Heart left ventricle (tissue), 13 donors: ENCODE data around the gene SOX18.

Experiments
- POLR2A ChIP-seq, 2 donors: fragments of 450-650 bp; IDR thresholded peaks; one replicate each; pipeline ENCODE4 v1.6.1; 2017; ENCODE audit warnings: antibody characterized with exemption in 2 of 2, mild to moderate bottlenecking in 2 of 2, moderate library complexity in 2 of 2
- TF ChIP-seq, protein P1 (sequence below), 12 donors: fragments of 200-600 bp; sonication (generic) in 4 of 12; IDR thresholded peaks; one replicate each; pipeline versions ENCODE4 v1.5.0 to v1.8.0; 2018 to 2022; ENCODE audit warnings: antibody characterized with exemption in 12 of 12, mild to moderate bottlenecking in 5 of 12
- donor health status: ischemic (EF 13 %, LVEDD 7.1; RV severe dilation, severe dysfunction).
- donor health status: DM: no; HTN: yes; CAD: no.
- donor health status: DM: no; HTN: no; CAD: no.
- donor health status: ischemic (EF 25% LVEDD 6.9; RV normal size, moderate dysfunction).
- donor health status: ischemic (EF 25% LVEDD 5.7; RV mildly dilated, moderate dysfunction).
- donor health status: ischemic (EF 35%, LVEDD 5.7; RV mildly dilated, moderate dysfunction).
- donor health status: nonischemic (EF 11% LVEDD 7.7; RV severe dilation, severe dysfunction).
- donor health status: DM: yes; HTN: yes; CAD: no.
- donor health status: PGD.
- donor health status: ischemic (EF 29% LVEDD 5.4; RV normal size, mild dysfunction).
- donor health status: nonischemic (EF 23%, LVEDD 6.1; RV moderate dilation, normal function).

DNA sequence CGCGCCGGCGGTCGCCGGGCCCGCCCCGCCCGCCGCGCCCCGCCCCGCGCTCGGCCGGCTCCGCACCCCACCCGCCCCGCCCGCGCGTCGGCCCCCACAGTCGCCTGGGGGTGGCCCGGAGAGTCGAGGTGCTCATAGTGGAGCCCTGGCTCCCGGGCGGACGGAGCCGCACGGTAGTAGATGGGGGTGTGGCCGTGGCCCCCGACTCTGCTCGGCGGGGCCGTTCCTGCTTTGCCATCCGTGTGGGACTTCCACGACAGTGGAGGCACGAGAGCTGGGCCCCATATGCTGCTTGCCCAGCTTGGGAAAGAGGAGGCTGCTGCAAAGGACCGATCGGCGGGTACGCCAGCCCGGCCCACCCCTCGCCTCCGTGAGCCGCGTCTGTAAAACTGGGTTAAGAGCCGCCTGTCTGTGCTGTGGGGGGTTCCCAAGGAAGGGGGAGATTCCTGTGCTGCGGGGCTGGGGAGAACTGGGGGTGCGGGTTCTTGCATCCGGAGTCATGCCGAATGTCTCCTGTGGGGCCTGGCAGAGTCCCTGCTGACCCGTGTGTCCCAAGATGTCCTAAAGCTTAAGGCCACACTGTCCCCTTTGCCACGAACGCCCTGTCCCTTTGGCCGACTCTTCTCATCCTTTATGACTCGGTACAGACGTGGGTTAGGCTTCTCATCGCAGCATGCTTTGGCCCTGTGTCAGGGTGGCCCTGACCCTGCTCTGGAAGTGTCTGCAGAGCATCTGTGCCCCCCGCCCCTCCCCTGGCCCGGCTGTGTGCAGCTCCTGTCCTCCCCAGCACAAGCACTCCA lies 30.8 kb upstream of the SOX18 start, which contains the start of gene OPRL1:
- TF ChIP-seq, protein P1, sequence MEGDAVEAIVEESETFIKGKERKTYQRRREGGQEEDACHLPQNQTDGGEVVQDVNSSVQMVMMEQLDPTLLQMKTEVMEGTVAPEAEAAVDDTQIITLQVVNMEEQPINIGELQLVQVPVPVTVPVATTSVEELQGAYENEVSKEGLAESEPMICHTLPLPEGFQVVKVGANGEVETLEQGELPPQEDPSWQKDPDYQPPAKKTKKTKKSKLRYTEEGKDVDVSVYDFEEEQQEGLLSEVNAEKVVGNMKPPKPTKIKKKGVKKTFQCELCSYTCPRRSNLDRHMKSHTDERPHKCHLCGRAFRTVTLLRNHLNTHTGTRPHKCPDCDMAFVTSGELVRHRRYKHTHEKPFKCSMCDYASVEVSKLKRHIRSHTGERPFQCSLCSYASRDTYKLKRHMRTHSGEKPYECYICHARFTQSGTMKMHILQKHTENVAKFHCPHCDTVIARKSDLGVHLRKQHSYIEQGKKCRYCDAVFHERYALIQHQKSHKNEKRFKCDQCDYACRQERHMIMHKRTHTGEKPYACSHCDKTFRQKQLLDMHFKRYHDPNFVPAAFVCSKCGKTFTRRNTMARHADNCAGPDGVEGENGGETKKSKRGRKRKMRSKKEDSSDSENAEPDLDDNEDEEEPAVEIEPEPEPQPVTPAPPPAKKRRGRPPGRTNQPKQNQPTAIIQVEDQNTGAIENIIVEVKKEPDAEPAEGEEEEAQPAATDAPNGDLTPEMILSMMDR (IDR thresholded peaks at IDR 0.05) = no peak
- TF ChIP-seq POLR2A (IDR thresholded peaks at IDR 0.05) = no peak
